HL-60/S4 treated with retinoic acid at 250 ng/mL for 4 days and 3 days (cell line): ENCODE data around the gene PLAAT5.
"Not testable (repeated sequence)": the region's sequence is repeated elsewhere in the genome, so short reads cannot be mapped to it uniquely, and the experiment has no call there.

ENCODE experiments used
- in situ Hi-C: fragments of 300-500 bp; cut with MboI; formaldehyde crosslinking; loops from 2 replicates; pipeline ENCODE4 v1.7.0; 2022; ENCODE audit warnings: low sequenced_read_pairs

Gene PLAAT5

GRCh38 chr11:63490551-63491239 is at the start of gene PLAAT5:
TSS of gene PLAAT5 (minus strand) at chr11:63491167. CDS start at chr11:63491034, 133 bp downstream.
- in situ Hi-C loops = no loop called here

DNA sequence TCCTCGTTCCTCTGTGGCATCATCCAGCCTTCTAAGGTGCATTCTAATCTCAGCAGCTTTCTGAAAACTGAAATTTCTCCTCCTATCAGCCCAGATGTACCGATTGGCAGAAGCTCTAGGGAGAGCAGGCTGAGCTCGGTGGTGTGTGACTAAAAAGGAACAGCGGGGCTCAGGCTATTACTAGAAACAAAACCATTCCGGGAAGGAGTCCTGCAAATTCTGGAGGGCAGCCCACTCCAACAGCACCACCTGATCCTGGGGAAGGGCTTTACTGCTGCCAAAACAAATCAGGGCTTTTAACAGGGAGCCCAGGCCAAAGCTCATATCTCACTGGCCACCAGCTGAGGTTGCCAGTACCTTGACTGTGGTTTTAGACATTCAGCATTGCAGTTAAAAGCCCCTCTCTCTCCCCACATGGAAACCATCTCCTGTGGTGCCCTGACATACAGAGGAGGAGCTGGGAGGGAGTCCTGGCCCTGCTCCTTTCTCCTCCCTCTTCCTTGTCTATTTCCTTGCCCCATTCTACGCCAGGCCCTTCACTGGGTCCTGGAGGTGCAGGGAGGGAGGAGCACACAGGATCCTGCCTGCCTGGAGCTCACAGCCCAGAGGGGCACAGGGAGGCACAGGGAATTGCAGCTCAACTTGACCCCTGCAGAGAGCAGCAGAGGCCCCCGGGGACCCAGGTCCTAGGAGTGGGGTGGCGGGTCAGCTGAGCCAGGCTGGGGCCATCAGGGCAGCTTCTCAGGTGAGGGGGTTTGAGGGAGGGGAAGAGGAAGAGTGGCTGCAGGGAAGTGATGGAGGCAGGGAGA is 46.5 kb upstream of the PLAAT5 start:
- in situ Hi-C loops = no loop called here

- in situ Hi-C loops = no loop called here
These were observed 45.8 kb upstream of the PLAAT5 start, which contains the start of gene PLAAT4 for GRCh38 chr11:63536669-63537292. TSS of gene PLAAT4 (plus strand) at chr11:63536808. CDS start at chr11:63536869, 61 bp downstream.

DNA sequence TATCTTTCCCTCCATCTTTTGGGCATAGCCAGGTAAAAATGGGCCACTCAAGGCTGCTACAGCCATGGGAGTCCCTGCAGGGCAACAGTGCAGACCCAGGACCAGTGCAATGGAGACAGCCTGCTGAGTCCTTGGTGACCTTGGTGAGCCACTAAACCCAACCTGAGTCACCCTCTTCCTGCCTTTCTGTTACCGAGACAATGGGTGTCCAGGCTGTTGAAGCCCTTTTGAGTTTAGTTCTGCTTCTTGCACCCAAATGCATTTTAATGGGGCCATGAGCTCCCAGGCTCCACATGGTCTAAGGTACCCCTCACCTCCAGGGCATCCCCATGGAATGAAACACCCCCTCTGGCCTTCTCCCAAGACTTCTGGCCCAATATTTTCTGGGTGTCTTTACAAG is 44.8 kb upstream of the PLAAT5 start:
- in situ Hi-C loops = no loop called here

- in situ Hi-C loops = no loop called here
These were observed 44.0 kb upstream of the PLAAT5 start for GRCh38 chr11:63534895-63535461.

- in situ Hi-C loops = no loop called here
These were observed 43.1 kb upstream of the PLAAT5 start for GRCh38 chr11:63534076-63534475.

DNA sequence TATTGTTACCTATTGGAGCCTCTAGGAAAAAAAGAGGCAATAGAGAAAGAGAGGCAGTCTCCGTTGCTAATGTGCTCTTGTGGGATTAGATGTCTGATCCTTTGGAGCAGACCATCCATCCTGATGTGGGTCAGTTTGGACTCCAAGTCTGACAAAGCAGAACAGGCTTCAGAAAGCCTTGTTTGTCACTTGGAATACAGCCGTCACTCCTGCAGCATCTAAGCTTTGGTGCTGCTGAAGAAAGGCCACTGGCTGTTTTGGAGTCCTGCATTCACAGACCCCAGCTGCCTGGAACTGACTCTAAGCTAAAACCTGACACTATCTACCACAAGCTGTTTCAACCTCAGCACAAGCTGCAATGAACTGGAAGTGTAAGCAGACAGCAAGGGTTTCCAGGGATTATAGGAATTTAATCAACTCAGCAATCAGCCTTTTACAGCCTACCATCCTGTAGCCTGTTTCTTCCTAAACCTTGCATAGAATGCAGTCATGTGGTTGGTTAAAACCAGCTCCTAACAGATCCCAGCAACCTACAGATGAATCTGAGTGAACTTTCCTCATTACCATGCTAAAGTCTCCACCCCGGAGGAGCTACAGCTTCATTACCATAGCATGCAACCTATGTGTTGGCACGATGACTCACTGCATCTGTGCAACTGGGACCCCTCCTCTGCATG is 42.0 kb upstream of the PLAAT5 start:
- in situ Hi-C loops = no loop called here

- in situ Hi-C loops = no loop called here
These were observed 41.1 kb upstream of the PLAAT5 start for GRCh38 chr11:63532117-63532516.

GRCh38 chr11:63531074-63531792 is 40.3 kb upstream of the PLAAT5 start:
- in situ Hi-C loops = not testable (repeated sequence)

DNA sequence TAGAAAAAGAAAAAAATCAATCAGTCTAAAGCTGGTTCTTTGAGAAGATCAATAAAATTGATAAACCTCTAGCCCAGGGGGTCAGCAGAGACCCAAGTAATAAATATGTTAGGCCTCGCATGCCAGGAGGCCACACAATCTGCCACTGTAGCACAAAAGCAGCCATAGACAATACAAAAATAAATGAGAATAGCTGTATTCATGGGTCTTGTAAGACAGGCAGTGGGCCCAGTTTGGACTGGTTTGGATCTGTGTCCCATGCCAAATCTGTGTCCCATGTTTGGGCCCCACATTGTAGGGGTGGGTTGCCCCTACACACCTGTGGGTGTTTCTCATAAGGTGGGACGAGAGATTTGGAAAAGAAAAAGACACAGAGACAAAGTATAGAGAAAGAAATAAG is 39.1 kb upstream of the PLAAT5 start:
- in situ Hi-C loops = no loop called here

GRCh38 chr11:63529373-63529772 is 38.4 kb upstream of the PLAAT5 start:
- in situ Hi-C loops = not testable (repeated sequence)

GRCh38 chr11:63528729-63529278 is 37.8 kb upstream of the PLAAT5 start:
- in situ Hi-C loops = not testable (repeated sequence)

DNA sequence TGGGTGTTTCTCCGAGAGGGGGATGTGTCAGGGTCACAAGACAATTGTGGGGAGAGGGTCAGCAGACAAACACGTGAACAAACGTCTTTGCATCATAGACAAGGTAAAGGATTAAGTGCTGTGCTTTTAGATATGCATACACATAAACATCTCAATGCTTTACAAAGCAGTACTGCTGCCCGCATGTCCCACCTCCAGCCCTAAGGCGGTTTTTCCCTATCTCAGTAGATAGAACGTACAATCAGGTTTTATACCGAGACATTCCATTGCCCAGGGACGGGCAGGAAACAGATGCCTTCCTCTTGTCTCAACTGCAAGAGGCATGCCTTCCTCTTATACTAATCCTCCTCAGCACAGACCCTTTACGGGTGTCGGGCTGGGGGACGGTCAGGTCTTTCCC is 37.2 kb upstream of the PLAAT5 start:
- in situ Hi-C loops = not testable (repeated sequence)

DNA sequence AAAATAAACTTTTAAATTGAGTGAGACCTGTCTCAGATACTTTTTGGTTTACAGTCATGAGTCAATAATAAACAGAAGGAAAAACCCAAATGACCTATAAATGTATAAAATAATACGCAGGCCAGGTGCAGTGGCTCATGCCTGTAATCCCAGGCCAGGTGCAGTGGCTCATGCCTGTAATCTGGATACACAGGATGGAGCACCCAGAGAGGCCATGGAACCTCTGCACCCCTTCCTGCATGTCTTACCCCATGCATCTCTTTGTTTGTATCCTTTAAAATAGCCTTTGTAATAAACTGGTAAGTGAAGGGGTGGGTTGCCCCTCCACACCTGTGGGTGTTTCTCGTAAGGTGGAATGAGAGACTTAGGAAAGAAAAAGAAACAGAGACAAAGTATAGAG is 36.7 kb upstream of the PLAAT5 start:
- in situ Hi-C loops = no loop called here

- in situ Hi-C loops = no loop called here
These were observed 32.2 kb upstream of the PLAAT5 start for GRCh38 chr11:63523151-63523550.

GRCh38 chr11:63521896-63522295 is 30.9 kb upstream of the PLAAT5 start:
- in situ Hi-C loops = no loop called here

GRCh38 chr11:63520606-63521170 is 29.7 kb upstream of the PLAAT5 start:
- in situ Hi-C loops = no loop called here

DNA sequence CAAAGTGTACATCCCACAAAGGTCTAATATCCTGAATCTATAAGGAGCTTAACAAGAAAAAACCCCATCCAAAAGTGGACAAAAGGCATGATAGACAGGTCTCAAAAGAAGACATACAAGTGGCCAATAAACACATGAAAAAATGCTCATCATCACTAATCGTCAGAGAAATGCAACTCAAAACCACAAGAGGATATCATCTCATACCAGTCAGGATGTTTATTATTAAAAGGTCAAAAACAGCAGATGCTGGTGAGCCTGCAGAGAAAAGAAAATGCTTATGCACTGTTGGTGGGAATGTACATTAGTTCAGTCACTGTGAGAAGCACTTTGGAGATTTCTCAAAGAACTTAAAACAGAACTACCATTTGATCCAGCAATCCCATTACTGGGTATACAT is 27.6 kb upstream of the PLAAT5 start:
- in situ Hi-C loops = no loop called here

GRCh38 chr11:63517156-63517555 is 26.2 kb upstream of the PLAAT5 start:
- in situ Hi-C loops = no loop called here

- in situ Hi-C loops = no loop called here
These were observed 25.1 kb upstream of the PLAAT5 start for GRCh38 chr11:63516109-63516508.
